ENCODE measurements around the gene CD109.
A peak's percentile ranks its signal among the peaks of the same experiment; 100 is the strongest.
"Not testable (repeated sequence)": the region's sequence is repeated elsewhere in the genome, so short reads cannot be mapped to it uniquely, and the experiment has no call there.

CD109 gene

GRCh38 chr6:73688351-73688750 is 7.7 kb upstream of the CD109 start:
- DNase-seq (ENCODE audit: low read depth, low spot score), result no peak

GRCh38 chr6:73690056-73690455 is 5.9 kb upstream of the CD109 start:
- no peak for DNase-seq (ENCODE audit: low read depth, low spot score)

- DNase-seq (ENCODE audit: low read depth, low spot score), result peak; percentile 56
Observed at GRCh38 chr6:73691512-73691911, 4.5 kb upstream of the CD109 start.

- peak; percentile 69 for DNase-seq (ENCODE audit: low read depth, low spot score)
Observed at GRCh38 chr6:73694711-73695411, 1.1 kb upstream of the CD109 start.

GRCh38 chr6:73696966-73697655 is 1.1 kb downstream of the CD109 start:
- no peak for DNase-seq (ENCODE audit: low read depth, low spot score)

GRCh38 chr6:73699676-73700459 is 3.9 kb downstream of the CD109 start:
- no peak for DNase-seq (ENCODE audit: low read depth, low spot score)

GRCh38 chr6:73702444-73702843 is 6.4 kb downstream of the CD109 start:
- DNase-seq (ENCODE audit: low read depth, low spot score), result no peak

- no peak for DNase-seq (ENCODE audit: low read depth, low spot score)
Observed at GRCh38 chr6:73703466-73703865, 7.5 kb downstream of the CD109 start.

- DNase-seq (ENCODE audit: low read depth, low spot score), result peak; percentile 85
Observed at GRCh38 chr6:73704260-73704659, 8.3 kb downstream of the CD109 start.

GRCh38 chr6:73704798-73705197 is 8.8 kb downstream of the CD109 start:
- DNase-seq (ENCODE audit: low read depth, low spot score), result no peak

- no peak for DNase-seq (ENCODE audit: low read depth, low spot score)
Observed at GRCh38 chr6:73706971-73707370, 11.0 kb downstream of the CD109 start.

- DNase-seq (ENCODE audit: low read depth, low spot score), result peak; percentile 69
Observed at GRCh38 chr6:73710470-73710869, 14.5 kb downstream of the CD109 start.

- DNase-seq (ENCODE audit: low read depth, low spot score), result no peak
Observed at GRCh38 chr6:73710948-73711347, 14.9 kb downstream of the CD109 start.

- DNase-seq (ENCODE audit: low read depth, low spot score), result no peak
Observed at GRCh38 chr6:73712535-73713173, 16.7 kb downstream of the CD109 start.

GRCh38 chr6:73713426-73714147 is 17.6 kb downstream of the CD109 start:
- DNase-seq (ENCODE audit: low read depth, low spot score), result no peak

GRCh38 chr6:73715111-73715508 is 19.1 kb downstream of the CD109 start:
- DNase-seq (ENCODE audit: low read depth, low spot score), result not testable (repeated sequence)

- no peak for DNase-seq (ENCODE audit: low read depth, low spot score)
Observed at GRCh38 chr6:73719046-73719445, 23.0 kb downstream of the CD109 start.

GRCh38 chr6:73722318-73723060 is 26.5 kb downstream of the CD109 start:
- DNase-seq (ENCODE audit: low read depth, low spot score), result peak; percentile 77

- not testable (repeated sequence) for DNase-seq (ENCODE audit: low read depth, low spot score)
Observed at GRCh38 chr6:73723480-73723879, 27.5 kb downstream of the CD109 start.

- DNase-seq (ENCODE audit: low read depth, low spot score), result no peak
Observed at GRCh38 chr6:73724389-73724788, 28.4 kb downstream of the CD109 start.

- not testable (repeated sequence) for DNase-seq (ENCODE audit: low read depth, low spot score)
Observed at GRCh38 chr6:73725192-73725591, 29.2 kb downstream of the CD109 start.

All from astrocyte of the hippocampus (primary cell).